Measurements from ENCODE around the gene CEP192.
"Not testable (repeated sequence)": the region's sequence is repeated elsewhere in the genome, so short reads cannot be mapped to it uniquely, and the experiment has no call there.

DNA sequence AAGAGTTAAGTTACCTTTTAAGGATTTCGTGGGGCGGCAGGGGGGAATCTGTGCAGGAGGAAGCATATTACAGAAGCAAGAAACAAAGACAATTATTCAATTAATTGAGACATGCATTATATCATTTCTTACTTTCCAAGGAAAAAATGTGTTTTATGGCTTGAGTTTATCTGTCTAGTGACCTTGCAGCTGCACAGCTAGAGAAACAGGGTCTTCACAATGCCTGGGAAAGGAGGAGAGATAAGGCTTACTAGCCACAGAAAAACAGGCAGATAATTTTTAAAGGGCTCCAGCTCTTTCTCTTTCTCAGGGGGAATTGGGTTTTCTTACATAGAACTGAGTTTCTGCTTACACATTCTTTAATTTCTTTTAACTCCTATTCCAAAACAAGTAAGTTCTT, 6.2 kb downstream of the CEP192 start:
- not testable (repeated sequence) for TF ChIP-seq TOE1 (CRISPR knock-in tag; IDR thresholded peaks at IDR 0.05); ZNF75D (CRISPR knock-in tag; IDR thresholded peaks at IDR 0.05; ENCODE audit: borderline replicate concordance); ZNF124 (CRISPR knock-in tag; IDR thresholded peaks at IDR 0.05); REL (CRISPR knock-in tag; conservative IDR thresholded peaks at IDR 0.05)
- TF ChIP-seq, protein P1, sequence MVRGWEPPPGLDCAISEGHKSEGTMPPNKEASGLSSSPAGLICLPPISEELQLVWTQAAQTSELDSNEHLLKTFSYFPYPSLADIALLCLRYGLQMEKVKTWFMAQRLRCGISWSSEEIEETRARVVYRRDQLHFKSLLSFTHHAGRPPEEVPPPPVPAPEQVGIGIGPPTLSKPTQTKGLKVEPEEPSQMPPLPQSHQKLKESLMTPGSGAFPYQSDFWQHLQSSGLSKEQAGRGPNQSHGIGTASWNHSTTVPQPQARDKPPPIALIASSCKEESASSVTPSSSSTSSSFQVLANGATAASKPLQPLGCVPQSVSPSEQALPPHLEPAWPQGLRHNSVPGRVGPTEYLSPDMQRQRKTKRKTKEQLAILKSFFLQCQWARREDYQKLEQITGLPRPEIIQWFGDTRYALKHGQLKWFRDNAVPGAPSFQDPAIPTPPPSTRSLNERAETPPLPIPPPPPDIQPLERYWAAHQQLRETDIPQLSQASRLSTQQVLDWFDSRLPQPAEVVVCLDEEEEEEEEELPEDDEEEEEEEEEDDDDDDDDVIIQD (CRISPR knock-in tag; IDR thresholded peaks at IDR 0.05; ENCODE audit: low read depth) = not testable (repeated sequence)
- TF ChIP-seq, protein P2, sequence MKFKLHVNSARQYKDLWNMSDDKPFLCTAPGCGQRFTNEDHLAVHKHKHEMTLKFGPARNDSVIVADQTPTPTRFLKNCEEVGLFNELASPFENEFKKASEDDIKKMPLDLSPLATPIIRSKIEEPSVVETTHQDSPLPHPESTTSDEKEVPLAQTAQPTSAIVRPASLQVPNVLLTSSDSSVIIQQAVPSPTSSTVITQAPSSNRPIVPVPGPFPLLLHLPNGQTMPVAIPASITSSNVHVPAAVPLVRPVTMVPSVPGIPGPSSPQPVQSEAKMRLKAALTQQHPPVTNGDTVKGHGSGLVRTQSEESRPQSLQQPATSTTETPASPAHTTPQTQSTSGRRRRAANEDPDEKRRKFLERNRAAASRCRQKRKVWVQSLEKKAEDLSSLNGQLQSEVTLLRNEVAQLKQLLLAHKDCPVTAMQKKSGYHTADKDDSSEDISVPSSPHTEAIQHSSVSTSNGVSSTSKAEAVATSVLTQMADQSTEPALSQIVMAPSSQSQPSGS (CRISPR knock-in tag; IDR thresholded peaks at IDR 0.05) = not testable (repeated sequence)
- TF ChIP-seq, protein P3, sequence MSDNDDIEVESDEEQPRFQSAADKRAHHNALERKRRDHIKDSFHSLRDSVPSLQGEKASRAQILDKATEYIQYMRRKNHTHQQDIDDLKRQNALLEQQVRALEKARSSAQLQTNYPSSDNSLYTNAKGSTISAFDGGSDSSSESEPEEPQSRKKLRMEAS (IDR thresholded peaks at IDR 0.05) = not testable (repeated sequence)
- TF ChIP-seq, protein P4, sequence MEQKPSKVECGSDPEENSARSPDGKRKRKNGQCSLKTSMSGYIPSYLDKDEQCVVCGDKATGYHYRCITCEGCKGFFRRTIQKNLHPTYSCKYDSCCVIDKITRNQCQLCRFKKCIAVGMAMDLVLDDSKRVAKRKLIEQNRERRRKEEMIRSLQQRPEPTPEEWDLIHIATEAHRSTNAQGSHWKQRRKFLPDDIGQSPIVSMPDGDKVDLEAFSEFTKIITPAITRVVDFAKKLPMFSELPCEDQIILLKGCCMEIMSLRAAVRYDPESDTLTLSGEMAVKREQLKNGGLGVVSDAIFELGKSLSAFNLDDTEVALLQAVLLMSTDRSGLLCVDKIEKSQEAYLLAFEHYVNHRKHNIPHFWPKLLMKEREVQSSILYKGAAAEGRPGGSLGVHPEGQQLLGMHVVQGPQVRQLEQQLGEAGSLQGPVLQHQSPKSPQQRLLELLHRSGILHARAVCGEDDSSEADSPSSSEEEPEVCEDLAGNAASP (CRISPR knock-in tag; IDR thresholded peaks at IDR 0.05; ENCODE audit: borderline replicate concordance) = not testable (repeated sequence)
- TF ChIP-seq, protein P5, sequence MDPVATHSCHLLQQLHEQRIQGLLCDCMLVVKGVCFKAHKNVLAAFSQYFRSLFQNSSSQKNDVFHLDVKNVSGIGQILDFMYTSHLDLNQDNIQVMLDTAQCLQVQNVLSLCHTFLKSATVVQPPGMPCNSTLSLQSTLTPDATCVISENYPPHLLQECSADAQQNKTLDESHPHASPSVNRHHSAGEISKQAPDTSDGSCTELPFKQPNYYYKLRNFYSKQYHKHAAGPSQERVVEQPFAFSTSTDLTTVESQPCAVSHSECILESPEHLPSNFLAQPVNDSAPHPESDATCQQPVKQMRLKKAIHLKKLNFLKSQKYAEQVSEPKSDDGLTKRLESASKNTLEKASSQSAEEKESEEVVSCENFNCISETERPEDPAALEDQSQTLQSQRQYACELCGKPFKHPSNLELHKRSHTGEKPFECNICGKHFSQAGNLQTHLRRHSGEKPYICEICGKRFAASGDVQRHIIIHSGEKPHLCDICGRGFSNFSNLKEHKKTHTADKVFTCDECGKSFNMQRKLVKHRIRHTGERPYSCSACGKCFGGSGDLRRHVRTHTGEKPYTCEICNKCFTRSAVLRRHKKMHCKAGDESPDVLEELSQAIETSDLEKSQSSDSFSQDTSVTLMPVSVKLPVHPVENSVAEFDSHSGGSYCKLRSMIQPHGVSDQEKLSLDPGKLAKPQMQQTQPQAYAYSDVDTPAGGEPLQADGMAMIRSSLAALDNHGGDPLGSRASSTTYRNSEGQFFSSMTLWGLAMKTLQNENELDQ (CRISPR knock-in tag; IDR thresholded peaks at IDR 0.05; ENCODE audit: borderline replicate concordance) = not testable (repeated sequence)
- TF ChIP-seq, protein P6, sequence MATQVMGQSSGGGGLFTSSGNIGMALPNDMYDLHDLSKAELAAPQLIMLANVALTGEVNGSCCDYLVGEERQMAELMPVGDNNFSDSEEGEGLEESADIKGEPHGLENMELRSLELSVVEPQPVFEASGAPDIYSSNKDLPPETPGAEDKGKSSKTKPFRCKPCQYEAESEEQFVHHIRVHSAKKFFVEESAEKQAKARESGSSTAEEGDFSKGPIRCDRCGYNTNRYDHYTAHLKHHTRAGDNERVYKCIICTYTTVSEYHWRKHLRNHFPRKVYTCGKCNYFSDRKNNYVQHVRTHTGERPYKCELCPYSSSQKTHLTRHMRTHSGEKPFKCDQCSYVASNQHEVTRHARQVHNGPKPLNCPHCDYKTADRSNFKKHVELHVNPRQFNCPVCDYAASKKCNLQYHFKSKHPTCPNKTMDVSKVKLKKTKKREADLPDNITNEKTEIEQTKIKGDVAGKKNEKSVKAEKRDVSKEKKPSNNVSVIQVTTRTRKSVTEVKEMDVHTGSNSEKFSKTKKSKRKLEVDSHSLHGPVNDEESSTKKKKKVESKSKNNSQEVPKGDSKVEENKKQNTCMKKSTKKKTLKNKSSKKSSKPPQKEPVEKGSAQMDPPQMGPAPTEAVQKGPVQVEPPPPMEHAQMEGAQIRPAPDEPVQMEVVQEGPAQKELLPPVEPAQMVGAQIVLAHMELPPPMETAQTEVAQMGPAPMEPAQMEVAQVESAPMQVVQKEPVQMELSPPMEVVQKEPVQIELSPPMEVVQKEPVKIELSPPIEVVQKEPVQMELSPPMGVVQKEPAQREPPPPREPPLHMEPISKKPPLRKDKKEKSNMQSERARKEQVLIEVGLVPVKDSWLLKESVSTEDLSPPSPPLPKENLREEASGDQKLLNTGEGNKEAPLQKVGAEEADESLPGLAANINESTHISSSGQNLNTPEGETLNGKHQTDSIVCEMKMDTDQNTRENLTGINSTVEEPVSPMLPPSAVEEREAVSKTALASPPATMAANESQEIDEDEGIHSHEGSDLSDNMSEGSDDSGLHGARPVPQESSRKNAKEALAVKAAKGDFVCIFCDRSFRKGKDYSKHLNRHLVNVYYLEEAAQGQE (IDR thresholded peaks at IDR 0.05; ENCODE audit: borderline replicate concordance in 1 of 2, low read depth in 1 of 2, low read length in 2 of 2) = not testable (repeated sequence)

Data from HepG2 (cell line).